MM.1S (cell line): Measurements from ENCODE around the gene PROKR1.

Source experiments
- EZH2 ChIP-seq: fragments of 300-600 bp; sonication (generic); optimal IDR thresholded peaks from 2 replicates; pipeline ENCODE3; 2017; ENCODE audit warnings: low read depth, mild to moderate bottlenecking, antibody characterized with exemption, low read length, mixed read lengths
- EZH2phosphoT487 ChIP-seq: fragments of 300-600 bp; sonication (generic); IDR thresholded peaks from 2 replicates; pipeline ENCODE4 v1.6.1; 2018; ENCODE audit warnings: antibody characterized with exemption, low read length
- TF ChIP-seq, protein P1 (sequence below): fragments of 300-600 bp; sonication (generic); IDR thresholded peaks from 2 replicates; pipeline ENCODE4 v1.5.1; 2016; ENCODE audit warnings: antibody characterized with exemption, low read length, mixed read lengths

- TF ChIP-seq, protein P1, sequence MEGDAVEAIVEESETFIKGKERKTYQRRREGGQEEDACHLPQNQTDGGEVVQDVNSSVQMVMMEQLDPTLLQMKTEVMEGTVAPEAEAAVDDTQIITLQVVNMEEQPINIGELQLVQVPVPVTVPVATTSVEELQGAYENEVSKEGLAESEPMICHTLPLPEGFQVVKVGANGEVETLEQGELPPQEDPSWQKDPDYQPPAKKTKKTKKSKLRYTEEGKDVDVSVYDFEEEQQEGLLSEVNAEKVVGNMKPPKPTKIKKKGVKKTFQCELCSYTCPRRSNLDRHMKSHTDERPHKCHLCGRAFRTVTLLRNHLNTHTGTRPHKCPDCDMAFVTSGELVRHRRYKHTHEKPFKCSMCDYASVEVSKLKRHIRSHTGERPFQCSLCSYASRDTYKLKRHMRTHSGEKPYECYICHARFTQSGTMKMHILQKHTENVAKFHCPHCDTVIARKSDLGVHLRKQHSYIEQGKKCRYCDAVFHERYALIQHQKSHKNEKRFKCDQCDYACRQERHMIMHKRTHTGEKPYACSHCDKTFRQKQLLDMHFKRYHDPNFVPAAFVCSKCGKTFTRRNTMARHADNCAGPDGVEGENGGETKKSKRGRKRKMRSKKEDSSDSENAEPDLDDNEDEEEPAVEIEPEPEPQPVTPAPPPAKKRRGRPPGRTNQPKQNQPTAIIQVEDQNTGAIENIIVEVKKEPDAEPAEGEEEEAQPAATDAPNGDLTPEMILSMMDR: no peak
- TF ChIP-seq EZH2: no peak
- no peak for TF ChIP-seq EZH2phosphoT487
These were observed 50.6 kb downstream of the PROKR1 start for GRCh38 chr2:68693951-68694350.
